ENCODE data around the gene C2CD4B. TPM values are rescaled to one million over a fixed set of nuclear protein-coding genes. Genes with fewer than 3 reads are reported as not detected.

C2CD4B gene, protein sequence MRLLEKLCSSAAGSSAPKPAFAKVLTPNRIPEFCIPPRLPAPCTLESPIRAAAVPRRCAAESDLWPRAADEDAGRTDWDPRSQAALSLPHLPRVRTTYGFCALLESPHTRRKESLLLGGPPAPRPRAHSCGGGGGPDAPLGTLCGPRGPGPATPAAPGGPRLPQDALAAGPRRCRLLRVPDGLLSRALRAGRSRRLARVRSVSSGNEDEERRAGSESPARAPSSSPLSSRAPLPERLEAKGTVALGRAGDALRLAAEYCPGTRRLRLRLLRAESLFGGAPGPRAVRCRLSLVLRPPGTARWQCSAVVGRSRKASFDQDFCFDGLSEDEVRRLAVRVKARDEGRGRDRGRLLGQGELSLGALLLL
- 1.5 TPM for total RNA-seq
- long read RNA-seq, transcript C2CD4B-201 (2 exons, 1,579 nt), result major isoform, 7 of 8 reads
- long read RNA-seq, partial matches to known transcripts, result 1 of 8 reads
- long read RNA-seq, other reads (novel, unspliced or antisense), result 0 of 8 reads

DNA sequence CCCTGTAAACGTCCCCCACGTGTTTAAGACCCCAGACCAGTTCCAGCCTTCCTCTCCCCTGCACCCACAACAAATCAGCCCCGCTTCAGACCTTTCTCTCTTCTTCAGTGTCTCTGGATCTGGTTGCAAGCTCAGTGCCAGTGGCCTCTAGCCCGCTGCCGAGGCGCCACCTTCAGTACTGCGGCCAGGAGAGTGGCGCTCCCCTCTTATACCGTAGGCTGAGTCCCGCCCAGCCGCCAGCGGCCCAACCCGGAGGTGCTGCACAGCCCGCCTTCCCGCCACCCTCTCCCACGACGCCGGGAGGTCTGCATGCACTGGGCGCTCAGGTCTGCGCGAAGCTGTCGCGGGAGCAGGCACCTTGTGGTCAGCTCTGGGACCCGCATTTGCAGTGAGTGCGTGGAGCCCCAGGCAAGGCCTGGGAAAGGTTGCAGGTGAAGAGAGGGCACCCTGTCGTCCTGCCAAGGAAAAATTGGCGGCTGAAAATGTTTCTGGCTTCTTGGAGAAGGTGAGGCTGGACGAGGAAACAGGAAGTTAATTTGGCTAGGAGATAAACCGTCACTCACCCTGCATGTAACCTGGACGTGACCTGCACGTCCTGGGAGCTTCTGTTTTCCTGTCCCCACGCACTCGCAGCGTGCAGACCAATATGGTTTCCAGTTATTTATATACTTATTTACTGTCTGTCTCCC is at the start of gene C2CD4B:
Gene C2CD4B (minus strand): TSS at position 182 of the 689 bp plus-strand sequence. CDS start 301 bp downstream, outside the sequence.
- peak; percentile 76 for DNase-seq
- ATAC-seq (ENCODE audit: poor library complexity), result peak; percentile 84
- intact Hi-C loops (cut with DNase I), result no loop called here

DNA sequence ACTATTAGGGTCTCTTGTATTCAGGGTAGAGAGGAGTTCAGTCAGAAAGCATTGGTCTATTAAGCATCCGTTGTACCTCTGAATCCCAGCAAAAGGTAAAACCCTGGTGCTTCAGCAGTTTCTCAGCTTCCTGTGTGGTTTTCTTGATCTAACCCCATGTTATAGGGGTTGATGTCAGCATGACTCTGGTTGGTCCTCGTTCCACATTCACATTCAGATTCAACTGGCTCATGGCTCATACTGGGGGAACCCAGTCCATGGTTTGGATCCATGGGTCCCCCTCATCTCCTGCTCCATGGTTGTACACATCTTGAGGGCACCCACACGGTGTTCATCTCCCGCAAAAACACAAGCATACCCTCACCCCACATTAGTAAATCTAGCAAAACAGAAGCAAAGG is 47.7 kb upstream of the C2CD4B start:
- no peak for ATAC-seq (ENCODE audit: poor library complexity)
- no peak for DNase-seq
- intact Hi-C loops (cut with DNase I), result no loop called here

DNA sequence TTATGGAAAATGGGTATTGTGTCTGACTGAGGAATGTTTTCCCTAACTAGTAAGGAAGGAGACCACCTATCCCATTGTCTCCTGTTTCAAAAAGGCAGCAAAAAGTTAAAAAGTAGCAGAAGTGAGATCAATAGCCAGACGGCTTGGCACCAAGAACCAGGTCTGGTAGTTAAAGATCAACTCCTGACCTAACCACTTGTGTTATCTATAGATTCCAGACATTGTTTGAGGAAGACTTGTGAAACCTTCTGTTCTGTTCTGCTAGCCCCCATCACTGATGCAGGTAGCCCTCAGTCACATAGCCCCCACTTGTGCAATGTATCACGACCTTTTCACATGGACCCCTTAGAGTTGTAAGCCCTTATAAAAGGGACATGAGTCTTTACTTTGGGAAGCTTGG is 46.3 kb upstream of the C2CD4B start:
- no peak for DNase-seq
- intact Hi-C loops (cut with DNase I), result no loop called here
- ATAC-seq (ENCODE audit: poor library complexity), result no peak

DNA sequence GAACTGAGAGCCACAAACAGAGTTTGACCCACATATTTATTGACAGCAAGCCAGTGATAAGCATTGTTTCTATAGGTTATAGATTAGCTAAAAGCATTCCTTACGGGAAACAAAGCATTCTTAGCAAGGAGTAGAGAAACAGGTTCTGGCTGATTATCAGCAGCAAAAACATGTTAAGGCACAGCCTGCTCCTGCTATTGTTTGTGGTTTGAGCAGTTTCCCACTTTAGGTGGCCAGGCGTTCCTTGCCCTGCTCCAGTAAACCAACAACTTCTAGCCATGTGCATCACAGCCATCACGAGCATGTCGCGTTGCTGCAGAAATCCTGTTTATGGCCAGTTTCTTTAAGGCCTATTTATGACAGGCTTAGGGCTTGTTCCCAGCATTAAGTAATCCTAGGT is 44.7 kb upstream of the C2CD4B start:
- no peak for ATAC-seq (ENCODE audit: poor library complexity)
- intact Hi-C loops (cut with DNase I), result no loop called here
- DNase-seq, result no peak

DNA sequence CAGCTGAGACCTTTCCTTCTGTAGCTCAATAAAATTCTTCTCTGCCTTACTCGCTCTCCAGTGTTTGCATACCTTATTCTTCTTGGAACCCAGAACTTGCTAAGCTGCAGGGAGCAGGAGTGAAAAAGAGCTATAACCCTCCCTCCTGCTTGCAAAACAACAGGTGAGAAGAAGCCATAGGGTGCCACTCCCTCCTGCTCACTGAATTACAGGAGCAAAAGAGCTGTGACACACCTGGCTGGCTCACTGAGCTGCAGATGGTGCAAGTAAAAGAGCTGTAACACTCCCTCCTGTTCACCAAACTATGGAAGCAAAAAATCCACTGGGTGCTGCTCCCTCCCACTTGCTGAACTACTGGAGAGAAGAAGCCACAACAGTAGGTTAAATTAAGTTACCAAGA is 44.2 kb upstream of the C2CD4B start:
- no peak for ATAC-seq (ENCODE audit: poor library complexity)
- intact Hi-C loops (cut with DNase I), result no loop called here

DNA sequence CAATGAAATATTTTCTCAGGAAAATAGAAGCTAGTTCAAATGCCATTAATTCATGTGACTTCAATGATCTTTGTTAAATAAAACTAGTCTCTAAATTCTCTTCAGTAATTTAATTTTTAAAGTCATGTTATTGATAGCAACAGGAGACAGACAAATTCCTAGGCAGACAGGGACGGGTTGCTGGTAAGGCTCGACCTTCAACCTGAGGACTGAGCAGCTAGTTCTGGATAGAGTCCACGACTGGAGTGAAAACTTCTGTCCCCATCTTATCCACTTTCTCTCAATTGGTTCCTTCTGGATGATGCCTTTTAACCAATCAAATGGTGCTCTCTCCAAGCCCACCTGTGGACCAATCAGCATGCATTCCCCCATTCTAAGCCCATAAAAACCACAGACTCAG is 43.8 kb upstream of the C2CD4B start:
- no peak for DNase-seq
- intact Hi-C loops (cut with DNase I), result no loop called here
- ATAC-seq (ENCODE audit: poor library complexity), result no peak

More for the DNA sequence above, 44.2 kb upstream of the C2CD4B start:
- no peak for DNase-seq

DNA sequence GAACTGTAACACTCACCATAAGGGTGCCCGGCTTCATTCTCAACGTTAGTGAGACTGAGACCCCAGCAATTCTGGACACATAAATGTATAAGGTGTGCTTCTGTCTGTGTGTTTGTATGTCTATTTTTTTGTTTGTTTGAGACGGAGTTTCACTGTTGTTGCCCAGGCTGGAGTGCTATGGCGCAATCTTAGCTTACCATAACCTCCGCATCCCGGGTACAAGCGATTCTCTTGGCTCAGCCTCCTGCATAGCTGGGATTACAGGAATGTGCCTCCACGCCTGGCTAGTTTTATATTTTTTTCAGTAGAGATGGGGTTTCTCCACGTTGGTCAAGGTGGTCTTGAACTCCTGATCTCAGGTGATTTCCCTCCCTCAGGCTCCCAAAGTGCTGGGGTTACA is 43.3 kb upstream of the C2CD4B start:
- intact Hi-C loops (cut with DNase I), result no loop called here
- DNase-seq (no peak), ATAC-seq (ENCODE audit: poor library complexity) (no peak)

DNA sequence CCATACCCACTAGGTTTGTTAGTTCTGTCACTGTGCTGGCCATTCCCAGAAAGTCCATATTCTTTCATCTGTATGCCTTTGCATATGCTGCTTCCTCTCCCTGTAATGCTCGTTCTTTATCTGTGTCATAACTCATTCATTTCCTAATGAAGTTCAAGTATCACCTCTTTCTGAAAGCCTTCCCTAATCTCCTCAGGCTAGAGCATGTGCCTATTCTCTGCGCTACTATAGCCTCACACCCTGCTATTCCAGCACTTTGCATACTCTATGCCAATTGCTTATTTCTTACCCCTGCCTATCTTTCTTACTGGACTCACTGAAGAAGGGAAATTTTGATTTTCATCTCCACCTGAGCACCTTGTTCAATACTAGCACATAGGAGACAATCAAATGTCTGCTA is 25.6 kb upstream of the C2CD4B start:
- no peak for ATAC-seq (ENCODE audit: poor library complexity)
- intact Hi-C loops (cut with DNase I), result no loop called here
- DNase-seq, result no peak

DNA sequence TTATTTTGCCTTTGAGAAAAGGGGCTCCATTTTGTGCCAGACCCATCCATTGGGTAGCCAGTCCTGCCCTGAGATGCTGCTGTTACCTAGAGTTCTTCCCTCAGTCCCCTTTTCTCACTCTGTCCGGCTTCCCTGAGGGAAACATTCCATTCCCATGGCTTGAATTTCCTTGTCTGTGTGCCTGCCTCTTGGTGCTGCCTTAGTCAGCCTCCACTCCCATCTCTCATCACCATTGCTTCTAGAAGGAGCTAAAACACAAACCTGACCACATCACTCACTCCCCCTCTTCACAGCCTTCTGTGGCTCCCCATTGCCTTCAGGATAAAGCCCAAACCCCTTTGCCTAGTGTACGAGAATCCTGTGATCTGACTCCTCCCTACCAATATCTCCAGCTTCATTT is 25.2 kb upstream of the C2CD4B start:
- DNase-seq (no peak), ATAC-seq (ENCODE audit: poor library complexity) (no peak)
- intact Hi-C loops (cut with DNase I), result no loop called here

DNA sequence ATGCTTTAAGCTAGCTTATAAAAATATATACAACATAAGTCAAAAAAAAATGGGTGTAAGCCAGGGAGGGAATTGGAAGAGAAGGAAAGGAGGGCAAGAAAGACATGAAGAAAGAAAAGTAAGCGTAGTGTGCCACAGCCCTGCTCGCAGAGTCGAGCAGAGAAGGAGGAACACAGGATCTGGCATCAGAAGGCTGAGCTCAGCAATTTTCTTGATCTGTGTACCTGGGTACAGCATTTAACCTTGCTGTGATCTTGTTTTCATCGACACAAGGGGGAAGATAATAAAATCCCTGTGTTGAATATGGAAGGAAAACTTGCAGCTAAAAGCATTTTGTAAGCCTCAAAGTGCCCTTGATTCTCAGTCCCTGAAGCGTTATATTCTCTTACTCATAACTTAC is 23.7 kb upstream of the C2CD4B start:
- DNase-seq (no peak), ATAC-seq (ENCODE audit: poor library complexity) (no peak)
- intact Hi-C loops (cut with DNase I), result no loop called here

DNA sequence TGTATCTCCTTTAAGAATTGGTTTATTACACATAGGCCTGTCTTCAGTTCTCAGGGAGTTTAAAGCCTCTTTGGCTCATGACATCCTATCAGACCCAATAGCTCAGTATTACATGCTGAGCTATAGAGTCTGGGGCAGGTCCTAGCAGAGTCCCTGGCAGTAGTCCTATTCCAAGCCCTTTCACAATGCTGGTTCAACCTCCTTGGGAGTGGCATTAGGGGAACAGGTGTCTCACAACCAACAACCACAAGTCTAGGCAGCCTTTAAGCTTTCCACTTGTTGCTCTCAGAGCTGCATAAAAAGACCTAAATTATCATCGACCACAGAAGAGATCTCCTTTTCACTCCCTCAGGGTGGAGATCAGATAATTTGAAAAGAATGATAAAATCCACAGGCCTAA is 22.8 kb upstream of the C2CD4B start:
- intact Hi-C loops (cut with DNase I), result no loop called here
- ATAC-seq (ENCODE audit: poor library complexity), result no peak
- no peak for DNase-seq

DNA sequence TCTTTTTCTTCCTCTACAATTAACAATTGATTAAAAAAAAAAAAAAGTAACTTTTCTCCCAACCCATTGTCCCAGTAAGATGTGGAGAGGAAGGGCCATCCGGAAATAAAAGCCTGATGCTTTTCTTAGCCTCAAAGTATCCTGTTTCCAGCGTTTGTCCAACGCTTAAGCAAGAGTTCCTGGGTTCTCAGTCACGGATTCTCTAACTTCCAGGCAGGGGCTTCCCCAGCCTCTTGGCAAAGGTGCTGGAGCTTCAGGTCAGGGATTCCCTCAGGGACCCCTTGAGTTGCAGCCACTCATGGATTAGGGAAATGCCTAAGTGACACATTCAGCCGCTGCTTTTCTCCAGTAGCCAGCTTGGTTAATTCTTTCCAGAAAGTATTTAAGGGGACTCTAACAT is 22.3 kb upstream of the C2CD4B start:
- ATAC-seq (ENCODE audit: poor library complexity) (no peak), DNase-seq (no peak)
- intact Hi-C loops (cut with DNase I), result no loop called here

DNA sequence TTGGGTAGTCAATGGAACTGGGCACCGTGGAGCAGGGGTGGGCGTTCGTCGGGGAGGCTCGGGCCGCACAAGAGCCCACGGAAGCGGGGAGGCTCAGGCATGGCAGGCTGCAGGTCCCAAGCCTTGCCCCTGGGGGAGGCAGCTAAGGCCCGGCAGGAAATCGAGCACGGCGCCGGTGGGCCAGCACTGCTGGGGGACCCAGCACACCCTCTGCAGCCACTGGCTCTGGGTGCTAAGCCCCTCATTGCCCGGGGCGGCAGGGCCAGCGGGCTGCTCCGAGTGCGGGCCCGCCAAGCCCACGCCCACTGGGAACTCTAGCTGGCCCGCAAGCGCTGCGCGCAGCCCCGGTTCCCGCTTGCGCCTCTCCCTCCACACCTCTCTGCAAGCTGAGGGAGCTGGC is 21.5 kb upstream of the C2CD4B start:
- ATAC-seq (ENCODE audit: poor library complexity) (no peak), DNase-seq (no peak)
- intact Hi-C loops (cut with DNase I), result no loop called here

DNA sequence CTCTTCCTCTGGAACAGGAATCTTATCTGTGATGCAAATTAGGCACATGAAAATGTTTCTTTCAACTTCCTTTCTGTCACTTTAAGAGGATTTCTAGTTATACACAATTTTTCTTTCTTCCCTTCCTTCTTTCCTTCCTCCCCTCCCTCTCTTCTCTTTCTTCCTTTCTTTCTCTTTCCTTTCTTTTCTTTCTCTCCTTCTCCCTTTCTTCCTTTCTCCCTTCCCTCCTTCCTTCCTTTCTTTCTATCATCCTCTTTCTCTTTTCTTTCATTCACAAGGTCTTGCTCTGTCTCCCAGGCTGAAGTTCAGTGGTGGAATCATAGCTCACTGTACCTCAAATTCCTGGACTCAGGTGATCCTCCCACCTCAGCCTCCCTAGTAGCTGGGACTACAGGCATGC is 18.0 kb upstream of the C2CD4B start:
- intact Hi-C loops (cut with DNase I), result no loop called here
- ATAC-seq (ENCODE audit: poor library complexity) (no peak), DNase-seq (no peak)

DNA sequence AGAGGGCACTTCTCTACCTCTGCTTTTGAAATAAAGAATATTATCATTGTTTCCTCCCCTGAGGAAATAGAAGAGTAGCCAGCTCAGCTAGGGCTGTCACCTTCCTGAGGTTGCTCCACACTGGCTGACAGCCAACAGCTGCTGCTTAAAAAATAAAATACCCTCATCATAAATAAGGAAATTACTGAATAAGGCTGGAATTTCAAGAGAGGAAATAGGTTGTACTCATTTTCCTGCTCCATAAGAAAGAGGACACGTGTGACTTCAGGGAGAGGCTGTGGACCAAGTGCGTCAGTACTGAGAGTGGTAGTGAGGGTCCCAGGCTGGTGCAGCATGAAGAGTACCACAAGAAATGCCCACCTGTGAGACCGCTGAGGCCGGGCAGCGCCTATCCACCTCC is 8.1 kb upstream of the C2CD4B start:
- ATAC-seq (ENCODE audit: poor library complexity) (peak; percentile 38), DNase-seq (peak; percentile 68)
- intact Hi-C loops (cut with DNase I), result no loop called here

DNA sequence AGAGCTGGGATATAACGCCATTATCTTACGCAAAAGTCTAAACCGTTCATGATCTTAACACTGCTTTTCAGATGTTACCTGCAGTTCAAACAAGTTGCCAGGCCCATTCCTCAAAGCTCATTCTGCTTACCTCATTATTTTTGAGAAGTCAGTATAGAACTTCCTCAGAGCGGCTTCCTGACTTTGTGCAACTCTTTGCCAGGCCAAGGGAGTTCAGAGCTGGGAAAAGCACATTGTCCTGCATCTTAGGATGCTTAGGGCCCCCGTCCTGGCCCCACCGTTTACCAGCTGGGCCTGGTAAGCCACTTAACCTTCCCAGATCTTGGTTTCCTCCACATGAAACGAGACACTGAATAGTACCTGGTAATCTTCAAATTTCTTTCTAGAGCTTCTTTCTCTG is 6.8 kb upstream of the C2CD4B start:
- intact Hi-C loops (cut with DNase I), result no loop called here
- DNase-seq (no peak), ATAC-seq (ENCODE audit: poor library complexity) (no peak)

DNA sequence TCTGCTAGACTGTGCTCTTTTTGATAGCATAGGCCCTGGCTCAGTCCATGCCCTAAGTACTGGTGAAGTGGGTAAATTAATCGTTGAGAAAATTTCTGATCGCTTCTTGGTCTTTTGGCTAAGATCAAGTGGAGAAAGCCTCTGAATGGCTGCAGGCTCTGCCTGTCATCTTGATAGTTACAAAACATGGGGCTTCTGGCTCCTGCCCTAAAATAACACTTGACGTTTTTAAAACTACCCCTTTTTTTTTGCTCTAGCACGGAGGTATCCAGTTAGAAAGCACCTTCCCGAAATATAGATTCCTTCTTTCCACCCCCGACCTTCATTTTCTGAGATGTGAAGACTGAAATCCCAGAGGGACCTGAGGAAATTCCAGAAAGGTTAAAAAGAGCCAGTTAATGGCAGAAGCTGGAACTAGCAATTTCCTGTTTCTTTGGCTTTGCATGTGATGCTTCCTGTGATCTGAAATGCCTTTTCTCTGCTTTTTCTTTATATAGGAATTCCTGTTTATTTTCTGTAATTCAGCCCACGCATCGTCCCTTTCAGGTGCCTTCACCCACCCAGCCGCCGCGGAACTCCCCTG is 799 bp upstream of the C2CD4B start:
- ATAC-seq (ENCODE audit: poor library complexity) (peak; percentile 13), DNase-seq (no peak)
- intact Hi-C loops (cut with DNase I), result no loop called here

DNA sequence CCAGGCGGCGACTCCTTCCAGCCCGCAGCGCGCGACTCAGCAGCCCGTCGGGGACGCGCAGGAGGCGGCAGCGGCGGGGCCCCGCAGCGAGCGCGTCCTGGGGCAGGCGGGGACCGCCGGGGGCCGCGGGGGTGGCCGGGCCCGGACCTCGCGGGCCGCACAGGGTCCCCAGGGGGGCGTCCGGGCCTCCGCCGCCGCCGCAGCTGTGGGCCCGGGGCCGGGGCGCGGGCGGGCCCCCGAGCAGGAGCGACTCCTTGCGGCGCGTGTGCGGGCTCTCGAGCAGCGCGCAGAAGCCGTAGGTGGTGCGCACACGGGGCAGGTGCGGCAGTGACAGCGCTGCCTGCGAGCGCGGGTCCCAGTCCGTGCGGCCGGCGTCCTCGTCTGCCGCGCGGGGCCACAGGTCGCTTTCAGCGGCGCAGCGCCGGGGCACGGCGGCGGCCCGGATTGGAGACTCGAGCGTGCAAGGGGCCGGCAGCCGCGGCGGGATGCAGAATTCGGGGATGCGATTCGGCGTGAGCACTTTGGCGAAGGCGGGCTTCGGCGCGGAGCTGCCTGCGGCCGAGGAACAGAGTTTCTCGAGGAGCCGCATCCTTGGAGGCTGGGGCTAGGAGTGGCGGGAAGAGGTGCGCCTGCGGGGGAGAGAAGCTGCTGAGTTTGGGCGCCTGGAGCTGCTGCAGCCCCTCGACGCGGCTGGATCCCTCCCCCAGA is 535 bp downstream of the C2CD4B start:
- no peak for DNase-seq
- peak; percentile 51 for ATAC-seq (ENCODE audit: poor library complexity)
- intact Hi-C loops (cut with DNase I), result no loop called here

DNA sequence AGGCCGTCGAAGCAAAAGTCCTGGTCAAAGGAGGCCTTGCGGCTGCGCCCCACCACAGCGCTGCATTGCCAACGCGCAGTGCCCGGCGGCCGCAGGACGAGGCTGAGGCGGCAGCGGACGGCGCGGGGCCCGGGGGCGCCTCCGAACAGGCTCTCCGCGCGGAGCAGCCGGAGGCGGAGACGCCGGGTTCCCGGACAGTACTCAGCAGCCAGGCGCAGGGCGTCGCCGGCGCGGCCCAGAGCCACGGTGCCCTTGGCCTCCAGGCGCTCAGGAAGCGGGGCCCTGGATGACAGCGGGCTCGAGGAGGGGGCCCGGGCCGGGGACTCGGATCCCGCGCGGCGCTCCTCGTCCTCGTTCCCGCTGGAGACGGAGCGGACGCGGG is 1.1 kb downstream of the C2CD4B start:
- no peak for DNase-seq
- peak; percentile 40 for ATAC-seq (ENCODE audit: poor library complexity)
- intact Hi-C loops (cut with DNase I), result no loop called here
